Neural progenitor cell (in vitro differentiated cells): ENCODE measurements around the gene MCTP2.

Source experiments
- CTCF ChIP-seq: fragments of 200-600 bp; sonication (generic); IDR thresholded peaks from 2 replicates; pipeline ENCODE4 v1.5.1; 2017; ENCODE audit warnings: antibody characterized with exemption, mild to moderate bottlenecking
- EZH2 ChIP-seq: fragments of 200-600 bp; sonication (generic); IDR thresholded peaks from 2 replicates; pipeline ENCODE4 v1.6.1; 2017; ENCODE audit warnings: antibody characterized with exemption, mild to moderate bottlenecking, moderate library complexity
- EZH2phosphoT487 ChIP-seq: fragments of 200-600 bp; sonication (generic); IDR thresholded peaks from 2 replicates; pipeline ENCODE4 v1.6.1; 2017; ENCODE audit warnings: antibody characterized with exemption

DNA sequence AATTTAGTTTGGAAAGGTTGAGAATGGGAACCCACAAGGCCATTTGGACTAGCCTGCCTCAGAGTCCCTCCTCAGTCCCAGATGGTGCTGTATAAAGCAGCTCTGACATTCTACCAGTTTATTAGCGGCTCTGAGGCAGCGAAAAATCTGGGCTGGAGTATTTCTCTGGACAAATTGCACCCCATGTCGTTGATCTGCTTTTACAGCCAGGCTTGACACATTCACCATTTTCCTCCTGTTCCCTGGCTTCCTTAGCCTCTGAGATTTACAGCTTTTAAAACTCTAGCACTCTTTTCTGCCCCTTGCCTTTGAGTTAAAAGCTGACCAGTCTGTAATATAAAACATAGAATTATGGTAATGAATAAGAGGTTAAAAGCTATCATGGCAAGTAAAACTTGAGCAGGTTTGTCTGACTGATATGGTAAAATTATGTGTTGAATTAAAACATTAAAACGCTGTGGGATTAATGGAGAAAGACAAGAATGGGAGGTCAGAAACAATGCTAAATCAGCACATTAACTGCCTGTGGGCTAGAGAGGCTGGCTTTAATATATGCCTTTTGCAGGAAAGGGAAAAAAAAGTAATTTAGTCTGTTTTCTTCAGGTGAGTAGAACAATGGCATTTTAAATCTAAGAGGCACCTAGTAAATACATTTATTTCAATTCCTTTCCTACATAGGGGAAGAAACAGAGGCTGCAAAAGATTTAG, 131.2 kb downstream of the MCTP2 start:
- TF ChIP-seq CTCF (no peak), EZH2 (no peak), EZH2phosphoT487 (no peak)
